Ovary (tissue), 3 donors: Measurements from ENCODE around the gene SORBS1.

ENCODE experiments used
- POLR2A ChIP-seq: fragments of 450-650 bp; IDR thresholded peaks from one replicate; pipeline ENCODE4 v1.6.1; 2017; ENCODE audit warnings: antibody characterized with exemption, mild to moderate bottlenecking, moderate library complexity
- TF ChIP-seq, protein P1 (sequence below), 3 donors: fragments of 450-650 bp in 2 of 3; fragments of 200-600 bp in 1 of 3; IDR thresholded peaks; one replicate each; pipeline versions ENCODE4 v1.5.1 to v1.8.0; 2016 to 2022; ENCODE audit warnings: antibody characterized with exemption in 3 of 3, mild to moderate bottlenecking in 1 of 3
- donor health status: DM: no; HTN: no; CAD: no.

DNA sequence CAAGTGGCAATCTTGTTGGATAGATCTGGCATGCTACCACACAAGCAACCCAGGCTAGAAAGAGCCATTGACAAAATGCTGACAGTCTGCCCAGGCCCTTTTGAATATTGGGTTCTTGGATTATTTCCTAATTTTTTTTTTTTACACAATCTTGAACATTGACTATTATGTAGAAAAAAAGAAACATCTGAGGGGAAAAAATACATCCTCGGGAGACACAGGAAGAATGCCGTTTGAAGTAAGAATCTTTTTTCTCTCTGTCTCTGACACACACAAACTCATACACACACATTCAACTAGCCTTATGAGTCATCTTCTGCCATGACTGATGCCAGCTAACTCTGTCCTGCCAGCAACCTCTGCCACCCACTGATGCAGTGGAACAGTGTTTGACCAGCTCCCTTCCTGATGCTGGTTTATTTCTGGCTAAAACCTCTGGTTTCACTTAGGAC lies 47.2 kb downstream of the SORBS1 start:
- TF ChIP-seq, protein P1, sequence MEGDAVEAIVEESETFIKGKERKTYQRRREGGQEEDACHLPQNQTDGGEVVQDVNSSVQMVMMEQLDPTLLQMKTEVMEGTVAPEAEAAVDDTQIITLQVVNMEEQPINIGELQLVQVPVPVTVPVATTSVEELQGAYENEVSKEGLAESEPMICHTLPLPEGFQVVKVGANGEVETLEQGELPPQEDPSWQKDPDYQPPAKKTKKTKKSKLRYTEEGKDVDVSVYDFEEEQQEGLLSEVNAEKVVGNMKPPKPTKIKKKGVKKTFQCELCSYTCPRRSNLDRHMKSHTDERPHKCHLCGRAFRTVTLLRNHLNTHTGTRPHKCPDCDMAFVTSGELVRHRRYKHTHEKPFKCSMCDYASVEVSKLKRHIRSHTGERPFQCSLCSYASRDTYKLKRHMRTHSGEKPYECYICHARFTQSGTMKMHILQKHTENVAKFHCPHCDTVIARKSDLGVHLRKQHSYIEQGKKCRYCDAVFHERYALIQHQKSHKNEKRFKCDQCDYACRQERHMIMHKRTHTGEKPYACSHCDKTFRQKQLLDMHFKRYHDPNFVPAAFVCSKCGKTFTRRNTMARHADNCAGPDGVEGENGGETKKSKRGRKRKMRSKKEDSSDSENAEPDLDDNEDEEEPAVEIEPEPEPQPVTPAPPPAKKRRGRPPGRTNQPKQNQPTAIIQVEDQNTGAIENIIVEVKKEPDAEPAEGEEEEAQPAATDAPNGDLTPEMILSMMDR (IDR thresholded peaks at IDR 0.05) = no peak
- TF ChIP-seq POLR2A = no peak
